Activated CD4-positive, CD25-positive, alpha-beta regulatory T cell treated with anti-CD3 and anti-CD28 coated beads, Interleukin-2, amount 50 U/mL, for 16 hours (primary cell): Measurements from ENCODE around the gene UBE2L3.

Source experiments
- DNase-seq: peaks from one replicate; pipeline ENCODE4 v3.0.0-alpha.2; 2020; ENCODE audit warnings: low read depth, low spot score

Gene UBE2L3

DNA sequence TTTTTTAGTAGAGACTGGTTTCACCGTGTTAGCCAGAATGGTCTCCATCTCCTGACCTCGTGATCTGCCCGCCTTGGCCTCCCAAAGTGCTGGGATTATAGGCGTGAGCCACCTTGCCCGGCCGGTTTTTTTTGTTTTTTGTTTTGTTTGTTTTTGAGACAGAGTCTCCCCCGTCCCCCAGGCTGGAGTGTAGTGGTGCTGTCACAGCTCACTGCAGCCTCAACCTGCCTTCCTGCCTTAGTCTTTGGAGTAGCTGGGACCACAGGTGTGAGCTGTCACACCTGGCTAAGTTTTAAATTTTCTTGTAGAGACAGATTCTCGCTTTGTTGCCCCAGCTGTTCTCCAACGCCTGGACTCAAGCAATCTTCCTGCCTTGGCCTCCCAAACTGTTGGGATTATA lies 101.5 kb downstream of the UBE2L3 start:
- no peak for DNase-seq

DNA sequence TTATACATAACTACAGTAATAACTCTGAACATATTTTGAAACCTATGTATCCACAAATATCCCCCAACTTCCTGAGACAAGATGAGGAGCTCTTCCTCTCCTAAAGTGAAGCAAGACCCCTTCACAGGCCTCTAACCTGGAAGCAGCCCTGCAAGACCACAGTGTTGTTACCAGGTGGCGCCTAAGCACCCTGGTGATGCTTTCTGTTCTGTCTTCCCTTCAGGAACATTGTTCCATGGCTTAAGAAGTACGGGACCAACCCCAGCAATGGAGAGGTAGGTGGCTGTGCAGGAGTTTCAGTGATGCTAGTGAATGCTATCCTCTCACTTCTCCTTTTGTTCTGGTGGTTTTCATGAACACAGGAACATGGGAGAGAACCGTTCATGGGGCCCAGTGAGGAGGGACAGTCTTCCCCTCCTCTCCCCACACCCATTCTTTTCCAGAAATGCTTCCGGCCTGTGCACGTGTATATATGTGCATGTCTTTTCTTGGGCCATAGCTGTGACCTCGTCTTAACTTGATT lies 104.7 kb downstream of the UBE2L3 start:
- DNase-seq, result no peak
